GM12865 (cell line): ENCODE data around the gene KLHL28.
"Not testable (repeated sequence)": the region's sequence is repeated elsewhere in the genome, so short reads cannot be mapped to it uniquely, and the experiment has no call there.

Experiments used
- DNase-seq: peaks from one replicate; pipeline ENCODE4 v3.0.0; 2010; ENCODE audit warnings: low read depth
- H3K4me3 ChIP-seq: 2 replicates; pipeline ENCODE4 v1.5.1; 2011; ENCODE audit warnings: mild to moderate bottlenecking, low read depth, low read length, control low read depth
- CTCF ChIP-seq: IDR thresholded peaks from 2 replicates; pipeline ENCODE4 v1.5.1; 2011; ENCODE audit warnings: low read length, control low read depth, low read depth, inconsistent platforms; ENCODE audit not compliant: insufficient read depth; ENCODE audit errors: missing control alignments

KLHL28 gene

DNA sequence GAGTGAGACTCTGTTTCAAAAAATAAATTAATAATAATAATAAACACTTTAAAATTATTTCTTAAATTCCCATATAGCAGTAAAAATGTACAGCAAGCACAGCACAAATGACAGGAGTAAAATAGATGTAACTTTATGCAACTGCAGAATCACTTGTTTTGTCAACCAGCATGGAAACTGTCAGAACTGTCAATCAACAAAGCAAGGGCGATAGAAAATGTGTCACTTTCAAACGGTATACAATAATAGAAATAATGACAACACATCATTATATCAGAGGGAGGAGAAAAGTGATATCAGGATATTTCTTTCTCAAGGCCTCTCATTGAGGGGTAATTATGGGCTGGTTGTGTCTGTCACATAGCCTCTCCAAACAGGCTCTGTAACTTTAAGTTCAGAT, 68.2 kb downstream of the KLHL28 start:
- TF ChIP-seq CTCF = no peak
- DNase-seq = no peak
- H3K4me3 ChIP-seq = no peak overlapping the region

- not testable (repeated sequence) for H3K4me3 ChIP-seq
- DNase-seq = peak; percentile 33
Observed at GRCh38 chr14:44891726-44892372, 69.9 kb downstream of the KLHL28 start.

DNA sequence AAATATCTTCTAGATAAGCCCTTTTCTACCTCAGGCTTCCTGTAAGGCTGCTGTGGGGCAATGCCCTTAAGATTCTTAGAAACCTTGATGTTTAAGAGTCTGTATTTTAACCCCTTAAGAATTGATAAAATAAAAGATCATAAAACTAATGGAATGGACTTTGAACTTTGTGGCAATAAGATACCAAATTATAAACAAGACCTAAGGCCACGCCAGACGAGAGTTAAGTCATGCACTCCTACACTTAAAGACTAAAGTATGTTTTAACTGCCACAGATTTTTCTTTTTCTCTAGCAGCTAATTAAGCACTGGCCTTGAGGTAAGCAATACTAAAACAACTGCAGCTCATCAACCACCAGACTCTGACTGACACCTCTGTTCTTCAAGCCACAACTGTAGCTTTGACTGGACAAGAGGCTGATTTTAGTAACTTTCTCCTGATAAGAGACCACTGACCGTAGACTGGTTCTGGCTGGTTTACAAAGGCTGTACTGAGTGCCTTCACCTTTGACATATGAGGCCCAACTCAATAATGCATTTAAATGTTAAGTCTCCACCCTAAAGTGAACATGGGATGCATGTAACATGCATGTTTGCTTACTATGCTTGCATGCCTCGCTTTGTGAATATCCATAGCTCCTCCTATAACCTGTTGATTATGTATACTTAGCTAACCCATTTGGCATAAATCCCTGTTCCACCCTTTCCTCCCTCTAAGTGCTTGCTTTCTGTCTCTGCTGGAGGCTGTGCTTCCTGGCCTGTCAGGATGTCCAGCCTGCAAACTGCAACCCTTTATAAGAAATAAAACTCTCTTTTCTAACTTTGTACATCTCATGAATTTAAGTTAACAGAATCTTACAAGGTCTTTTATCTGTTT, 71.9 kb downstream of the KLHL28 start:
- H3K4me3 ChIP-seq = no peak overlapping the region
- peak; percentile 12 for DNase-seq
- TF ChIP-seq CTCF = no peak

DNA sequence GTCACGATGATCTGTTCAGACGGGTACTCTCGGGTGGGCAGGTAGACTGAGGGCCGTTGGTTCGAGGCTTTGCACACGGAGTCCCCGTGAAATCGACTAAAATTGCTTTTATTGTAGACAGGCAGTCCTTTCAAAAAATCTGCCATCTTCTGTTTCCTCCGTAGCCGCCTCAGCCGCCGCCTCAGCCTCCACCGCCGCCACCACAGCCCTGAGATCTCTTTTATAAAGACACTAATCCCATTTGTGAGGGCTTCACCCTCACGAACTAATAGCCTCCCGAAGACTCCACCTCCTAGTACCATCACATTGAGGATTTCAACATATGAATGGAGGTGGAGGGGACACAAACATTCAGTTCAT, 74.2 kb downstream of the KLHL28 start:
- DNase-seq = no peak
- H3K4me3 ChIP-seq = no peak overlapping the region
- TF ChIP-seq CTCF = no peak

GRCh38 chr14:44886860-44887595, 74.7 kb downstream of the KLHL28 start:
- TF ChIP-seq CTCF = no peak
- H3K4me3 ChIP-seq = no peak overlapping the region
- DNase-seq = no peak

GRCh38 chr14:44880791-44881190, 81.0 kb downstream of the KLHL28 start:
- no peak overlapping the region for H3K4me3 ChIP-seq
- TF ChIP-seq CTCF = no peak
- no peak for DNase-seq
